ENCODE measurements around the gene PDZD7.

Gene PDZD7

DNA sequence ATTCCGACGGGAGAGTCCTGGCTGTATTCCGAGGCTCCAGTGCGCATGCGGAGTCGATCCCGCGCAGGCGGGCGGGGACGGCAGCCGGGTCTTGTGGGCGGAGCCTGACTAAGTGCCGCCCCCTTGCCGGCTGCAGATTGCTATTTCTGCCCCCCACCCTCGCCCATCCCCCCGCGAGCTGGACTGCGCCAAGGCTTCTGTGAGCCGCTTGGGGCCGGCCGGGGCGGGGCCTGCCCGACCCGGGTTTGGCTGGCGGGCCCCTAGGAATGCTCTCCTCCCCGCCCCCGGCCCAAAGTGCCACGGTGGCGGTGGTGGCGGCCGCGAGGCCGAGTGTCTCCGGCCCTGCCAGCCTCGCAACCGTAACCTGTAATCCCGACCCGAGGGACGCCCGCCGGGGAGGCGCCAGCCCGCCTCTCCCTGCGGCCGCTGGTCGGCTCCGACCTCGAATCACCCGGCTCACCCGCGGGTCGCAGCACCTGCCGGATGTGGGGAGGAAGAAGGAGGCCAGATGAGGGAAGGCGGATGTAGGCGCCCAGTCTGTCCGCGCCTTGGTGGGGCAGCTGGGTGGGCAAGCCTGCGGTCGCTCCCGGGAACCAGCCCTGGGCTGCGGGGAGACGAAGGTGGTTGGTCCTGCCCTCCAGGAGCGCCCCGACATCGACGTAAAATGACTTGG, 30.2 kb upstream of the PDZD7 start:
- ATAC-seq: peak; percentile 56 to 66

DNA sequence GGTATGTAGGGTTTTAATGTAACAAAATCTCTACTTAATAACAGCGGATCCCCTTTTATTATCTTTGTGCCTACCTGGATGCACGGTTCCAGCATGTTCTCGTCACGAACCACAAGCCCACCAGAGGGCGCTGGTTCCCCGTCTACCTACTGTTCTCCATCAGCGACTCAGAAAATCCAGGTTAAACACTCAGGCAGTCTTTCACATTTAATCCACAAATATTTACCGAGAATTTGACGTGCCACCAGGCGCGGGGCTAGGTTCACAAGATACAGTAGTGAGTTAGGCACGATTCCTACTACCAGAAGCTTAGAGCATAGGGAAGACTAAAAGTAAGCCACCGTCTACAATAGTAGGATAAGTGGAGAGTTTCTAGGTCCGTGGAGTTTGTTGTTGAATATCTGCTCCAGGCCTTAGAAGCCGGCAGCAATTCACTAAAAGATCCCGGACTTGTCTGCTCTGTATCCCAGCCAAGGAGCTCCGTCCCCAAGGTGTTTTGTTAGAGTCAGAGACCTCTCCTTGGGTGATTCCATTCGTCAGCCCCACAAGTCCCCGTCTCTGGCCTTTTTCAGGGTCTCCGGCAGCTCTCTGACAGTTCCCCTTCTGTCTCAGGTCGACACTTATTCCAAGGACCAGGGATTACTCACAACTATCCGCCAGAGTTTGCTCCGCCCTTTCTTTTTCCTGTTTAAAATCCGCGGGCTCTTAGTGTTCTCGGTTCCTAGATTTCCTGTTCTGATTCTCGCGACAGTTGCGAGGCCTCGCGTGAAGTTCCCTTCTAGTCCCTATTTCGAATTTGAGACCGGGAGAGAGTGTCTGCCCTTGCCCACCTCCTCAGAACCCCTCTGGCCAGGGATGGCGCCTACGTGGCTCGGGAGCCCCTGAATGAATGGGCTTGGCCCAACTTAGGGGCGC, 29.4 kb upstream of the PDZD7 start:
- ATAC-seq: peak; percentile 71 to 76

DNA sequence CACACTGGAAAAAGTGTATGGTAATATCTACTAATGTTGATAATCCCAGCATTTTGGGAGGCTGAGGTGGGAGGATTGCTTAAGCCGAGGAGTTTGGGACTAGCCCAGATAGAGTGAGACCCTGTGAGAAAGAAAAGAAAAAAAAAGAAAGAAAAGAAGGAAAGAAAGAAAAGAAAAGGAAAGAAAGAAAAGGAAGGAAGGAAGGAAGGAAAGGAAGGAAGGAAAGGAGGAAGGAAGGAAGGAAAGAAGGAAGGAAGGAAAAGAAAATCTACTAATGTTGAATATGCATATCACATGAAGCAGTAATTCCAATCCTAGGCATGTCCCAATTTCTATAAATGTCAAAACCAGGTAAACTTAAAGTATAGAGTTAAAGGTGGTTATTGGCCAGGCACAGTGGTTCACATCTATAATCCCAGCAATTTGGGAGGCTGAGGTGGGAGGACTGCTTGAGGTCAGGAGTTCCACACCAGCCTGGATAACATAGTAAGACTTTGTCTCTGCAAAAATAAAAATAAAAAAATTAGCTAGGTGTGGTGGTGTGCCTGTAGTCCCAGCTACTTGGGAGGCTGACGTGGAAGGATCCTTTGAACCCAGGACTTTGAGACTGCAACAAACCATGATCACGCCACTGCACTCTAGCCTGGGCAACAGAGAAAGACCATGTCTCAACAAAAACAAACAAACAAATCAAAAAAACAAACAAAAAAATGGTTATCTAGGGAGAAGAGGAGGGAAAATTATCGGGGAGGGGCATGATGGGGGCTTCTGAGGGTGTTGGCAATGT, 25.6 kb upstream of the PDZD7 start:
- ATAC-seq: no peak

DNA sequence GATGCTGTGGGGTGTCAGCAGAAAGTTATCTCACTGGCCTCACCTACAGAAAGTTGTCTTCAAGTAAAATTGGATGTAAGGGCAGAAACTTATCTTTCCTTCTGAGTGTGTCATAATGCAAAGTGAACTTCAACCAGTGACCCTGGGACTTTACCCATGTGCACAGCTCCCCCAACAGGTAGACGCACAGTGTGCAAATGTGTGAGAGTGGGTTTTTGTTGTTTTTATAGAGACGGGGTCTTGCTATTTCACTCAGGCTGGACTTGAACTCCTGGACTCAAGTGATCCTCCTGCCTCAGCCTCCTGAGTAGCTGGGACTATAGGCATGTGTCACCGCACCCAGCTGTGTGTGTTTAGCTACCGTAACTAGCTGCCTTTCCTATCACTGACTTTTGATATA, 24.5 kb upstream of the PDZD7 start:
- ATAC-seq: no peak

DNA sequence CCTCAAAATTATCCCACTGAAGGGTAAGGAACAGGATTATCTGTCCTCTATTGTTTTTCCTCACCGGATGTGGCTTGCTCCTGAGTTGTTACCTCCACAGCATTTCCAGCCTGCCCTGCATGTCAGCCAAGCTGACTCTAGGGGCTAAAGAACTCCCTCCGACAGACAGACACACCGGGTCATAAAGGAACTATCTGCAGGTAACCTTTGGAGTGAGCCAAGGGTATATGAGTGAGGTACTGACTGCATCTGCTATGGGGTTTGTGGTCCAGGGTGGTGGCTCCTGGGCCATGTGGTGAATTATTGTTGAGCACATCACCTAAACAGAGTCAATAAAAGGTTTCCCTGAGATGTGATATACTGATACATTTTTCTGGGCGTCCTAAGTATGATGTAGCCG, 23.9 kb upstream of the PDZD7 start:
- ATAC-seq: no peak

DNA sequence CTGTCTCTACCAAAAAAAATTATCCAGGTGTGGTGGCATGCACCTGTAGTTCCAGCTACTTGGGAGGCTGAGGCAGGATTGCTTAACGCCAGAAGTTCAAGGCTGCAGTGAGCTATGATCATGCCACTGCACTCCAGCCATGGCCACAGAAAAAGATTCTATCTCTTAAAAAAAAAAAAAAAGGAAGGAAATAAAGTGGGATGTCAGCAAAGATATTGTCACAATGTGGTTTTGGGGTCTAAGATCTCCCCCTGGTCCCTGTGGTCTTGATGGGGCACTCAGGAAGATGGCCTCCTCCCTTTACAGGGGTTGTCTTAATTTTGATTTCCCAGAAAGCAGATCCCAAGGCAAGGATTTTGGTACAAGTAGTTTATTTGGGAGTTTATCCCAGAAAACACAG, 23.4 kb upstream of the PDZD7 start:
- ATAC-seq: no peak

DNA sequence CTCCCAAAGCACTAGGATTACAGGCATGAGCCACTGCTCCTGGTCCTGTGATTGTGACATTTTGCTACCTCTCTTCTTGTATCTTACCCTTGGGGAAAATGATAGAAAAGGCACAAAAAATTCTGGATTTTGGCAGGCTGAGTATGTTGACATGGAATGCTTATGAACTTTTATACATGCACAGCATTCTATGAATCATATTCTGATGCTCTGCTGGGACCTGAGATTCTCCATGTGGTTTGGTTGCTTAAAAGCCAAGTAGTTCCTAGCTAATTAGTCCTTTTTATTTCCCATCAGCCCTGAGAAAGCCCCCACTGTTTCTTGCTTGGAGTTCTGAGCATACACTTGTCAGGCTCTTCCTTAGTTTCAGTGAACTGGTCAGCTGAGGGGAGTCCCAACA, 22.6 kb upstream of the PDZD7 start:
- no peak for ATAC-seq

DNA sequence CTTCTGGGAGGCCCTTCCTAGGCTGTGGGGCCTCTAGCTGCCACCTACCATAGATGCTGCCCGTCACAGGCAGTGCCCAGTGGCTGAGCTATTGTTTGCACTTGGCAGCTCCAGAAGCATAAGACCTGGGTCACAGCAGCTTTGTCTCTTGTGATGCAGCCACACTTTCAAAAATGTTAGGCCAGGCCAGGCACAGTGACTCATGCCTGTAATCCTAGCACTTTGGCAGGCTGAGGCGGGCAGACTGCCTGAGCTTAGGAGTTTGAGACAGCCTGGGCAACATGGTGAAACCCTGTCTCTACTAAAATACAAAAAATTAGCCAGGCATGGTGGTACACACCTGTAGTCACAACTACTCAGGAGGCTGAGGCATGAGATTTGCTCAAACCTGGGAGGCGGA, 21.4 kb upstream of the PDZD7 start:
- no peak for ATAC-seq

DNA sequence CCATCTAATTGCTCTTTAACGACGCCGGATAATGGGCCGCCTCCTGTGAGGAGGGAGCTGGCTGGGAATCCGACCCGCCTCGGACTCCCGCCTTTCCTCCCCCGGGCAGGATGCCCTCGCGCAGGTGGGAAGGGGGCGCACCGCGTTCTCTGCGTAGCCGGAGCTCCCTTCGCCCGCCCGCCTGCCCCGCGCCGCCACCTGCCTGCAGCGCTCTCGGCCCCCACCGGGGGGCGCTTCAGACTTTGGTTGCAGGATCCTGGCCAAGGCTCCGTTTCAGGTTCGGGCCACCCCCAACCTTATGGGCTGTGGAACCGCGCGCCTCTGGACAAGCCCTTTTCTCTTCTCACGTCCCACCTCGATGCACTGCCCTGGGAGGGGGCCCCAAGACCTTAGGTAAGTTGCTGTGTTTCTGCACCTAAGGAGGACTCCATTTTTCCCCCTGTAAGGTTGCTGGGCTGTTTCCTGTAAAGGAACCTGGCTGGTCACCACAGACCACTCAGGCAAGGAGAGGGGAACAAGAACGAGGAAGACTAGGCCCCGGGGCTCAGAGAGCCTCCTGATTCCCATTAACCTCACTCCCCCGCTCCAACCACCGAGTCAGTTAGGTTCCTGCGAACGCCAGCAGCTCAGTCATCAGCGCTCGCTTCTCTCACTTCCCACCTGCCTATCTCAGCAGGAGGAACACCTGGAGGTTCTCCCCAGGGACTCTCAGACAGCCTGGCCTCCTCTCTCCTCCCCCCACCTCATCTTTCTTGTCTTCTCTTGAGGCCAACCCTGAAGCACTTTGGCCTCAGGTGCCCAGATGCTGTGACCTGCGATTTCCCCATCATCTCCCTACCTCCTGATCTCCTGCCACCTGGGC, 19.5 kb upstream of the PDZD7 start:
- peak; percentile 80 to 85 for ATAC-seq

DNA sequence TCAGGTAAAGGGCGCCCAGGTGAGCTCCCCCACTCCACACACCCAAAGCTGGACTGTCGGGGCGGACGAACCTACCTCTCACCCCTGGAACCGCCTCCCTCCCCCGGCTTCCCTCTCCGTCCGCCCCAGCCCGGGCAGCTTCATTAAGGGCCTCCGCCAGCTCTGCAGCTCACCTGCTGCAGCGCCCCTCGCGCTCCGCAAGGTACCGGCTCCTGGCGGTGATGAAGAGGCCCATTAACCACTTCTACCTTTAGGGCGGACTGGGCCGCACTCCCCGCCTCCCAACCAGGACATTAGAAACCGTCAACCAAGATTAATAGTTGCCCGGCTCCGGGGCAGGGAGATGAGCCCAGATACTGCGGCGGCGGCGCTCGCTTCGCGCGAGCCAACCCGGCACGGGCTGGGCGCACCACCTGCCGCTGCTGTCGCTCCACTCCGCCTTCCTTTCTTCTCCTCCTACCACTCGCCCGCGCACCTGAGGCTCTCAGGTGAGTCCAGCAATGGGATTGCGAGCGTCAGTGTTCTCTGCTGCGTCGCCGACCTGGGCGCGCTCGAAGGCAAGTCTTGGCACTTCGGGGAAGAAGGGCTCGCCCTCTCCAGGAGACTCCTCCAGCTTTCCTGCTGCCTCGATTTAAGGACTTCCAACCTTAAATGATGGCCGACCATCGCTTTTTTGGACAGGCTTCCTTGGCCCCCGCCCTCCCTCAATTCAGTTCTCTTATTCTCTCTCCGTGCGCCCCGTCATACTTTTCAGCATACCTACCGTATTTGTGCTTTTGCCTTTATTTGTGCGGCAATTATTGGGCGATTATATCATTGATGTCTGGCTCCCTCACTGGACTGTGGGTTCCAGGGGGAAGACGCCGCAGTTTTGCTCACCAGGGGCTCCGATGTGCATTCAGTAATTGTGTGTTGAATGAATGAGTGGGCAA, 17.3 kb upstream of the PDZD7 start:
- ATAC-seq: no peak

DNA sequence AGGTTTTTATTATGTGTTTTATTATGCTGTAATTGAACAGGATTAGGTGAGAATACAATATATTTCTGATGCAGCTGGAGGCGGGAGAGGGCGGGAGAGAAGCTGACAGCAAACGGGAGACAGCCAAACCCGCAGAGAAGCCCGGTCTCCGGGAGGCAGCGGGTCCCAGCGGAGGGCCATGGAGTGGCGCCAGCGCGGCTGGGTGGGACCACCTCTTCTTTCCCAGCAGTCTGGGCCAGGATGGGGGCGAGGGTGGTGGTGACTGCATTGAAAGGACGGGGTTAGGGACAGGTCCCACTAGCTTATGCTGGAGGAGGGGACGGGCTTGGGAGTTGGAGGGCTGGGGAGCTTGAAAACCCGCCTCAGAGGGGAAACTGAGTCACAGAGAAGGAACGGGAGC, 16.3 kb upstream of the PDZD7 start:
- no peak for ATAC-seq

DNA sequence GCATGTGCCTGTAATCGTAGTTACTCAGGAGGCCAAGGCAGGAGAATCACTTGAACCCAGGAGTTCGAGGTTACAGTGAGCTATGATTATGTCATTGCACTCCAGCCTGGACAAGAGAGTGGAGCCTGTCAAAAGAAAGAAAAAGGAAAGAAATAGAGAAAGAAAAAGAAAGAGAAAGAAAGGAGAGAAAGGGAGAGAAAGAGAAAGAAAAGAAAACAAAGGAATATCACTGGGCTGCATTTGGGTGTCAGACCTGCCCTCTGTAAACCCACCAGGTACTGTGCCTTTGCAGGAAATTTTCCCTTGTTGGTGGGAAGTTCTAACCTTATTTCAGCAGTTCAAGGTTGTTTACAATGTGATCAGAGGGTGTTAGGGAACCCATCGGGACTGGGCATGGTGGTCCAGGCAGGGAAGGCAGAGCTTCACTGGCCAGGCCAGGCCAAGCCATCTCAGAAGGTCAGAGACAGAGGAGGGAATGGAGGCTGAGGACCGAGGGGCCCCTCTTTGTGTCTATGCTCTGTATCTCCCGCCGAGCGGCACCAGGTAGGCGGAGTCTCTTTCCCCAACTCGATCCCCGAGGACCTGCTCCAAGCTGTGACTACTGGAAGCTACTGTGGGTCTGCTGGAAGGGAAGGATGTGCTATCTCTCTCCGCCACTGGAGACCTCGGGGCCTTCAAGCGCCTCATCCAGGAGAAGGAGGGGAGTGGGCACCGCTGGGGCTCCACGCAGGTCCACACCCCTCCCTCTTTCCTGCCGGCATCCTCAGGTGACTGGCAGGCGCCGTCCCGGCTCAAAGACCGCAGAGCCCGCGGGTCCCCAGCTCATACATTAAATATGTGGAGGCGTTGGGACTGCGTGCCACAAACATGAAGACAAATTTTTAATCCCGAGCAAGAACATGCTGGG, 15.7 kb upstream of the PDZD7 start:
- no peak for ATAC-seq

DNA sequence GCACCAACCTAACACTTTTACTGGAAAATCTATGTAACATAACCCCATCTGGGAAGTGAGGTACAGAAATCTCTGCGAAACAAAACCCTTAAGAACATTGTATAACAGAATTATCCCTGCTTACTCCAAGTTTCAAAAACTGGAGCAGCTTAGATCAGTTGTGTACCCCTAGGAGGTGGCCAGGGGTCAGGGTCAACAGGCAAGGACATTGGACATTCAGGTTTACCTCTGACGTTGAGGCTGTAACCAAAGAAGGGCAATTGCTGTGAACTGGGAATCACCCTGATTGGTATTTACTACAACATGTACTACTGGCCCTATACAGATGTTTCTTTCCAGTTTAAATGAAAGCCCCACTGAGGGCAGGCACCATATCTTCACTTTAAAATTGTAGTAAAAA, 13.2 kb upstream of the PDZD7 start:
- no peak for ATAC-seq

DNA sequence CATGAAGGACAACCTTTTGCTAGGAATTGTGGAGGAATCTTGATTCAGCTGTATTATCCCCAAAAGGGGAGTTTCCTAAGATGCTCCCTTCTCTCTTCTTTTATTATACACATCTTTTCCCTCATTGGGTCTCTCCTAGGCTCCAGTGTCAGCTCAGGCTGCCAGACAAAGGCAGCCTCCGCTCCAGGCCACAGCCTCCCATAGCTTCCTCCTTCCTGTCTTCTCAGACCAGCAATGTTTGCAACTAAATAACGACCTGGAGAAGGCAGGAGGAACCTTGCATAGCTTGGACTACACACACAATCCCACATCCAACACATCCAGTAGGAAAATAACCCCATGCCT, 12.4 kb upstream of the PDZD7 start:
- no peak for ATAC-seq

DNA sequence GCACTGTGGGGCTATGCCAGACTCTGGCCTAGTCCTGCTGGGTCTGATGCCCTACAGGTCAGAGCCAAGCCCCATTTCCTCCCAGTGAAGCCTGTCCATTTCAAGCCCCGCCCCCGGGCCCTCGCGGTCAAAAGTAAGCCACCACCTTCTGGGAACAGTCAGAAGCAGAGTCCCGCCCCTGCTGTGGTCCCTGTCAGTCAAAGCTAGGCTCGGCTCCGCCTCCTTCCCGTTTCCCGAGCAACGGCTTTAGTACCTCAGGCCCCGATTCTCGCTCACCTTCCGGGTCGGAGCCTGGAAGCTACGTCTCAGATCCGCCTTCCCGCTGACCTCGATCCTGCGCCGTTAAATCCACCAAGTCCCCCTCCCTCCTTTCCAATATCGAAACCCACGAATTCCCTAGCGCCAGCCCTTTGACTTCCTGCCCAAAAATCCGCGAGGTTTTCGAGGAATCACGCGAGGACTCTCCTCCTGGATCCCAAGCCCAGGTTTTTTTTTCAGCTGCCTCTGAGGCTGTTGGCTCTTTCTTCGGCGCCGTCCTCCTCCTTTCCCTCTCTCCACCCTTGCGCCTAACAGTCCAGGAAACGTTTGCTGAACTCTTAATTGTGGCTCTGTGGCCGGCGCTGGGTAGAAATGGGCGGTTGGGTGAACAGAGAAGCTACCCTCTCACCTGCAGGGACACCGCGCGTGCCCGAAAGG, 11.9 kb upstream of the PDZD7 start:
- ATAC-seq: peak; percentile 94 to 96

DNA sequence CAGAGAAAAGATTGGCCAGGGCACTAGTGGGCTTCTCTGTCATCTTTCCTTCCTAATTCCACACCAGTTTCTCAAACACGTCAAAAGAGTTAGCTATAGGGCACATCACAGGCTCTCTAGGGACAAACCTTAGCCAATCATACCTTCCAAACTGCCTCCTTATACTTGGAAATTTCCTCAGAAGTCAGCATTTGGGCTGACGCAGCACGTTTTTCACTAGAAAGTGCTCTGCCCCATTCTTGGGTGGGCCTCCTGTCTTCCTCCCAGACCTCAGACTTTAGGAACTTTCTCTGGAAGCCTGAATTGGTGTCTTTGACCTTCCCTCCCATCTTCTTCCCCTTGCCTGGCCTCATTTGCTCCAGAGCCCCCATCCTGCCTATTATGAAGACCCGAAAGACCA, 11.2 kb upstream of the PDZD7 start:
- no peak for ATAC-seq

DNA sequence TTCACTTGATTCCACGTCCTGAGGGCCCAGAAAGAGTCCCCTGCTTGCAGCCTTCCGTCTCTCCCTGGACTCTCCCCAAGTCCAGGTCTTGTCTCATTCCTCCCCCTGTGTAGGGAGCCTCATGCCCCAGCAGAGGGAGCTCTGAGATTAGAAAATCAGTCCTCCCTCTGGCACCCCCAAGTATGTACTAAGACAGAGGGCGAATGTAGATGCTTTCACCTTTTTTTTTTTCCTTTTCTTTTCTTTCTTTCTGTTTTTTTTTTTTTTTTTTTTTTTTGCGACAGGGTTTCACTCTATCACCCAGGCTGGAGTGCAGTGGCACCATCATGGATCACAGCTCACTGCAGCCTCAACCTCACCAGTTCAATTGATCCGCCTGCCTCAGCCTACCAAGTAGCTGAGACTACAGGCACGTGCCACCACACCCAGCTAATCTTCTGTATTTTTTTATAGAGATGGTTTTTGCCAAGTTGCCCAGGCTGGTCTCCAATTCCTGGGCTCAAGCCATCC, 10.4 kb upstream of the PDZD7 start:
- peak; percentile 81 to 84 for ATAC-seq

DNA sequence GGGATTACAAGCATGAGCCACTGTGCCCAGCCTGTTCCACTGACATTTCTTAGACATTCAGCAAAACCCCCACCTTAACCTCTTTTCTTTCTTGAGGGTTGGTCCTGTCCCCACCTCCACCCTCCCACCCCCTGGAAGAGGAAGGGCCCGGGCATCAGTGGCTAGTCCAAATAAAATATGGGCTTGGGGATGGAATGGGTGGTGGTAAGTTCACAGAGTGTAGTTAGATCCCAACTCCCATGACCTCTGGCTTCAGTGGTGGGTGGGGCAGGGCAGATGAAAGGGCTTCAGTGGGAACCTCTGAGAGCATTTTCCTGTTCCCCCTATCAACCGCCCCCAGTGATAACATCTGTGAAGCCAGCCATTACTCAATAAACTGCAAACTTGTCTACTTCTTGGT, 9.9 kb upstream of the PDZD7 start:
- no peak for ATAC-seq

DNA sequence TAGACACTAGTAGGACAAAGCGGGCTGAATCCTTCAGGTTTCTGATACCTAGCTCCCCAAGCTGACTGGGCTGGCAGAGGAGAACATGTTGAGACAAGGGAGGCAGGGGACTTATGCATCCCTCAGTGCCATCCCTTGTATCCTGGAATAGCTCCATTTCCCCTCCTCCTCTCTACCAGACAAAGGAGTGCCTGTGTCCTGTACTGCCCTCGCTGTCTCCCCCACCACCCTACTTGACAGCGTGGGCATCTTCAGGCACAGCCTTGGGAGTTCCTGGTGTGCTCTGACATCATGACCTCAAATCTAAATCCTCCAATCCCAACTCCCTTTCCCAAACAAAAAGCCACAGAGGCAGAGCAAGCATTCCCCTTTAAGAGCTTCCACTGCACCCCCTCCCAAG, 9.1 kb upstream of the PDZD7 start:
- ATAC-seq: no peak

DNA sequence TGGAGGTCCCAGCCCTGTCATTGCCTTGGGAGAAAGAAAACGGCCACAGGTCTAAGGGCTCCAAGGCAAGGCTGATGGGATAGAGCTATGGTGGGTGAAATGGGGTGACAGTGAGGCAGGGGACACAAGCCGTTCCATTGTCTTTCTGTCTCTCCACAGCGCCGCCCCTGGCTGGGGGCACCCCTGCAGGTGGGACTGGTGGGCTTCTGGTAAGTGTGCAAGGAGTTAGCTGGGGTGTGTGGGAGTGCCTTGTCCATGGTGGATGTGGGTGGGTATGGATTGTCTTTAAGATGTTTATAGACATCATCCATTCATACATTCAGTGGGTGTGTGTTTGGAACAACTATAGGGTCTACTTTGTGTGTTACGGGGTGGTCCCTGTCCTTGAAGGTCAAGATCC, 7.6 kb upstream of the PDZD7 start:
- ATAC-seq: no peak
